Activated CD4-positive, alpha-beta T cell treated with anti-CD3 and anti-CD28 coated beads, Interleukin-2, amount 50 U/mL, for 4 hours (primary cell): ENCODE data around the gene CHD8.

Experiments used
- DNase-seq, 2 experiments: peaks; one replicate each; pipeline ENCODE4 v3.0.0-alpha.2; 2020

Gene CHD8

DNA sequence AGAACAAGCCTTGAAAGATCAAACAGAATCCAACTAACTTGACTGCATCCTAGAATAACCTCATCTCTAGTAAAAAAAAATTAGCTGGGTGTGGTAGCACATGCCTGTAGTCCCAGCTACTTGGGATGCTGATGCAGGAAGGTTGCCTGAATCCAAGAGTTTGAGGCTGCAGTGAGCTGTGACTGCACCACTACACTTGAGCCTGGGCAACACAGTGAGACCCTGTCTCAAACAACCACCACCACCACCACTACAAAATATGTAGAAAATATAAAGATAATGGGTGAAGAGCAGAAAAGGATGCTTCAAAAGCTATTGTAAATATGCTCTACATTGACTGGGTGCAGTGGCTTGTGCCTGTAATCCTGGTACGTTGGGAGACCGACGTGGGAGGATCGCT lies 99.4 kb downstream of the CHD8 start:
- DNase-seq = no peak

DNA sequence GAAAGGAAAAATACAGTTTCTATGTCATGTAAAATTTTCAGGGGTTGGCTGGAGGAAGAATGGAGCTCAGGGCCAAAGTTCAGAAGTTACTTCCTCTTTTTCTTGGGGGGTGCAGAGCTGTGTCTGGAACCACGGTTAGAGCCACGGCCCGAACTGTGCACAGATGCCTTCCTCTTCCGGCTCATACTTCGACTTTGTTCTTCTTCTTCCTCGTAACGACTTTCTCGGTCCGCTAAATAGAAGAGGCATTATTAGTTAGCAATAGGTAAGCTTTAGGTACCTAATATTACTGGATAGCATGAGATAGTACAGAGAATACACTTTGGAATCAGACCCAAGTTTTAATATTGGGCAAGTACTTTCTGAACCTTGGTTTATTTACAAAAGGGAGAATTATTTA lies 103.3 kb downstream of the CHD8 start:
- no peak for DNase-seq

DNA sequence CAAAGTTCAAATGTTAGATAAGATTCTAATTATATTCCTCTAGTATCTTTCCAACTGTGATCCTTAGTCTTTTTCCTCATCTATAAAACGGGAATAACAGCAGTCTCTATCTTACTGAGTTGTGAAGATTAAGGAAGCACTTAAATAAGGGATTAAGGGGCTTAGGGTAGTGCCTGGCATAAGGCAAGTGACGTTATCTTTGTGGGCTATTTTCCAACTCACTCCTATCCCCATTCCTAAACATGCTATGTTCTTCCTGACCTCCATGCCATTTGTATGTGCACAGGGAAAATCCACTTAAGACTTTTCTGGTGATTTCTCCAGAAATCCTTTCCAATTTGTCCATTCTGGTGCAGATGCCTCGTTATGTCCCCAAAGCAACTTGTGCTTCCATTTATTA lies 105.4 kb downstream of the CHD8 start:
- DNase-seq = no peak

DNA sequence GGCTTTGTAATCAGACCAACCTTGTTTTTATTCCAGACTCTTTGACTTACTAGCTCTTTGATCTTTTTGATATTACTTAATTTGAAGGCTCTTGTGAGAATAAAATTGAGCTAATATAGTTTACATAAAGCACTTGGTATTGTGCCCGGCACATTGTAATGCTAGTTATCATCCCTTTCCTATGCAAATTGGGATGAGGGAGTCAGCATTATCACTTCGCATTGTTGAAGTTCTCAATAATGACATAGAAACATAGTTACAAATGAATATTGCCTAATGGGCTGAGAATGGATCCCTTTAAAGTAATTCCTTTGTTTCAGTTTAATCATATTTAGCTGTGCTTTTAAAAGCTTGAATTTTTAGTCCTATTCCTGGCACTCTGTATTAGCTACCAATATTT lies 108.7 kb downstream of the CHD8 start:
- no peak for DNase-seq

DNA sequence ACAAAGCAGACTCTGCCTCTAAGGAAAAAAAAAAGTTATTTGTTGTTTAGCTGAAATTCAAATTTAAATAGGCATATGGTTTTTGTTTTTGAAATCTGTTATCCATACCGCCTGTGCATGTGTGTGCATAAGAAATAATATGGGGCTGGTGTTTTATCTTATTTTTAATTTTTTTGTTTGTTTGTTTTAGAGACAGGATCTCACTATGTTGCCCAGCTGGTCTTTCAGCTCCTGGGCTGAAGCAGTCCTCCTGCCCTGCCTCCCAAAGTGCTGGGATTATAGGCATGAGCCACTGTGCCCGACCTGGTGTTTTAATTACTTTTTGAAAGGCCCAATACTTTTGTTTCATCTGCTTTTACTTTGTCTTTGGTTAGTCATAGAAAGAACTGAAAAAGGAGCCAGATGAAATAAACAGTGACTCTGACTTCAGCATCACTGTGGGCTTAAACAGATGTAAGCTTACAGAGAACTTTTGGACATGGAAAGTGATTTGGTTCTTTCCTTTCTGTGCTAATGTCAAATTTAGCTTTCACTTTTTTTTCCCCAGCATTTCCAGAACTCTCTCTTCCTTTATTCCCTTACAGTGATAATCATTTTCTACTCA lies 109.3 kb downstream of the CHD8 start:
- no peak for DNase-seq

DNA sequence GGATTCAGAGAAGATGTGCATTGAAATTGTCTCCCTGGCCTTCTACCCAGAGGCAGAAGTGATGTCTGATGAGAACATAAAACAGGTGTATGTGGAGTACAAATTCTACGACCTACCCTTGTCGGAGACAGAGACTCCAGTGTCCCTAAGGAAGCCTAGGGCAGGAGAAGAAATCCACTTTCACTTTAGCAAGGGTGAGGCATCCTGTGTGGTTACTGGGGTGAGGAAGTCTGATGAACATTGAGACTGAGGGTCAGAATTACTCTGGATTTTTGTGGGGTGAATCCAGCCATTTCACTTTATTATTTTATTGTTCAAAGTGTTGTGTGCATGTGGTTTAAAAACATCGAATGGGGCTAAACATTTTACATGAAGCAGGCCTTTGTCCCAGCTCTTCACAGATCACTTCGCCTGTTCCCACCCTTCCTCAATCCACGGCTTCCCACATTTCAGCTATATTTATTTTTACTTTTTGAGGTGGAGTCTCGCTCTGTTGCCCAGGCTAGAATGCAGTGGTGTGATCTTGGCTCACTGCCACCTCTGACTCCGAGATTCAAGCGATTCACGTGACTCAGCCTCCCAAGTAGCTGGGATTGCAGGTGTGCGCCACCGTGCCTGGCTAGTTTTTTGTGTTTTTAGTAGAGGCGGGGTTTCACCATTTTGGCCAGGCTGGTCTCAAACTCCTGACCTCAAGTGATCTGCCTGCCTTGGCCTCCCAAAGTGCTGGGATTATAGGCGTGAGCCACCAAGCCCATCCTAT lies 112.7 kb downstream of the CHD8 start:
- no peak for DNase-seq
